NOMO-1 (cell line): ENCODE results near the gene ARHGAP18.

Experiments used
- DNase-seq, 2 experiments: peaks; one replicate each; lab custom pipeline; 2025; ENCODE audit not compliant: unreplicated experiment in 2 of 2; lab: John Stamatoyannopoulos, UW

Gene ARHGAP18

DNA sequence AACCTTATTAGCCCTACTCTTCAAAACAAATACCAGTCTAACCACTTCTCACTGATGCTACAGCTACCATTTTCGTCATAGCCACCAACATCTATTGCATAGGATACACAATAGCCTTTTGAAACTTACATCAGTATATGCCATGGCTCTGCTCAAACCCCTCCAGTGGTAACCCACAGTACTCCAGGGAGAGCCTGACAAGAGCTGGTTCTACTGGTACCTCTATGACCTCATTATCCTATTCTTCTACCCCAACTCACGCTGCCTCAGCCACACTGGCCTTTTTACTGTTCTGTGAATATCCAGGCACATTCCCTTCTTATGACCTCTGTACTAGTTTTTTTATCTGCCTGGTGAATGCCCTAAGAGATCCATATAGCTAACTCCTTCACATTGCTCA, 157.6 kb downstream of the ARHGAP18 start:
- no peak for DNase-seq

DNA sequence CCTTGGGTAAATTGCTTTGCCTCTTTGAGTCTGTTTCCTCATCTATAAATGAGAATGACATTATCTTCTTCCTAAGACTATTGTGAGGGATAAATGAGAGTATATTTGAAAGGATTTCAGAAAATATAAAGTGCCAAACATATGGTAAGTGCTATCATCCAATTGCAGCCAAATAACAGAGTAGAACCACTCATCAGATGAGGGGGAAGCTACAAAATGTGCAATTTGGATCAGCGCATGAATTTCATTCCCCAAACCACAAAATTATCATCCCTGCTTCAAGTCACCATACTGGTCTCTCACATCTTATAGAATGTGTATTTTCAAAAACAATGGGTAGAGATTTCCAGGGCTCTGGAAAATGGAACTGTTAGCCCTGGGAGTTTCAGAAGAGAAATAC, 158.5 kb downstream of the ARHGAP18 start:
- DNase-seq: no peak

DNA sequence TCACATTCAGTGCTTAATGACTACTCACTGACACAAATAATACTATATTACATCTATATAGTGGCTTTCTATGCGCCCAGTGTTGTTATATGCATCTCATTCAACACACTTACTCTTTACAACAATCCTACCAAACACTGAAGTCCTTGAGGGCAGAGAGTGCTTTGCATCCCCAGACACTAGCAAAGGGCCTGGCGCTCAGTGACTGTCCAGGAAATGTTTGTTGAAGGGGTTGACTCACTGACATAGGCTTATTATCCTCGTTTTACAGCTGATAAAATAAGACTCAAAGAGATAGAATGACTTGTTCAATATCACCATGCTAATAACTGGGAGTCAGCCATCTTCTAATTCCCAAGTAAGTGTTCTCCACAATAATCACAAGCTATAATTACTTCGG, 163.3 kb downstream of the ARHGAP18 start:
- no peak for DNase-seq

DNA sequence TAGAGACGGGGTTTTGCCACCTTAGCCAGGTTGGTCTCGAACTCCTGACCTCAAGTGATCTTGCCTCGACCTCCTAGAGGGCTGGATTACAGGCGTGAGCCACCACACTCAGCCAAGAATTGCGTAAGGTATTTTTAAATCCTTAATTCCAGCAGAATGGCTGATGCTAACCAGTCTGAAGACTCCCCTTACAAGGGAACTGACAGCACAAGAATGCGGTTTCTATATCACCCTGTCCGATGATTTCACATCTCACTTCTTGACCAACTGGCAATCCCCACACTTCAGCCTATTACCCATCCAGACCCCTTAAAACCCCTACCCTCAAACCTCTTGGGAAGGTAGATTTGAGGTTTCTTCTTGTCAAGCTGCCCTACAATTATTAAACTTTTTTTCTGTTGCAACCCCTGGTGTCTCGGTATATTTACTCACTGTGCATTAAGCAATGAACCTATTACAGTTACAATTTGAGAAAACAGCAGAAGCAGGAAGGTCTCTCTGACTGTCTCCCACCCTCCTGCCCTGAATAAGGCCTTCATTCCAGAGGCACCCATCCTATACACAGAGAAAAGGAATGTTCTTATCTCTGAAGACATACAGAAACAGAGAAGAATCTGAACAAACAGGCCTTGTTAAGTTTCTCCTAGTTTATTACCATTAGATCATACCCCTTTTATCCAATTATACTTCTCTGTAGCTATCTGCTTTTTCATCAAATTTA, 164.9 kb downstream of the ARHGAP18 start:
- no peak for DNase-seq

DNA sequence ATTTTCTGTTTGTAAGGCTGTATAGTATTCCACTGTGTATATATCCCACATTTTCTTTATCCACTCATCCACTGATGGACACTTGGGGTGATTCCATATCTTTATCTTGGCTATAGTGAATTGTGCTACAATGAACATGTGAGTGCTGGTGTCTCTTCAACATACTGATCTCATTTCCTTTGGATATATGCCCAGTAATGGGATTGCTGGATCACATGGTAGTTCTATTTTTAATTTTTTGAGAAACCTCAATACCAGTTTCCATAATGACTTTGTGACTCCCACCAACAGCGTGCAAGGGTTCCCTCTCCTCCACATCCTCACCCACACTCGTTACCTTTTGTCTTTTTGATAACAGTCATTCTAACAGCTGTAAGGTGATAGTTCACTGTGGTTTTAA, 166.0 kb downstream of the ARHGAP18 start:
- no peak for DNase-seq

DNA sequence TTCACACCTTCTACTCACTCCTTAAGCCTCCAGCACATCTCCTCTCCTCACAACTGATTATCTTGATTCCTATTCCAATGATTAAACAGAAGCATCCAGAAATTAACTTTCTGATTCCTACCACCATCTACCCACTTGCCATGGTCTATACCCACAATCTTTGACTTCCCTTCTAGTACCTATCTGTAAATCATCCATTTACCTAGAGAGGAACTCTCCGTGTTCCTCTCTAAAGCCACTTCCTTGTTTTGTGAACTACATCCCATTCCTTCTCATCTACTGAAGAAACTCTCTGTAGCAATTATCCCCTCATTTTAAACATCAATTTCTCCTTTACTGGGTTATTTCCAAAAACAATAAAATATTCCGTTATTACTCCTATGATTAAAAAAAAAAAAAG, 167.3 kb downstream of the ARHGAP18 start:
- DNase-seq: peak in 1 of 2 experiments; percentile 34

DNA sequence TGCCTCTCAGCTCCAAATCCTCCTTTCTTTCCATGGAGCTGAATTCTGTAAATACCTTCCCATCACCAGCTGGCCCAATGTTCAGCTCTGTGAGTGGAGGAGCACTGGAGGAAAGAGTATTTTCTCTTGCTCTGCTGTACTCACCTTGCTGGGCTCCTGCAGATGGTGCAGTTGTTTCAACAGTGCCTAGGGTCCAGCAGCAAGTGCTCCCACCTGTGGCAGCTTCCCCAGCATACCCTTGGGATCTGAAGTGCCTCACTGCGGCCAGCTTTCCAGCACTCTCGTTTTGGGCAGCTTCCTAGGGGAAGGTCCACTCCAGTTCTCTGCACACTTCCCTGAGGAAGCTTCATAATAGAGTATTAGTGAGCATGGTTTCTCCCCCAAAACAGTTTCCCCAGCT, 170.9 kb downstream of the ARHGAP18 start:
- no peak for DNase-seq

DNA sequence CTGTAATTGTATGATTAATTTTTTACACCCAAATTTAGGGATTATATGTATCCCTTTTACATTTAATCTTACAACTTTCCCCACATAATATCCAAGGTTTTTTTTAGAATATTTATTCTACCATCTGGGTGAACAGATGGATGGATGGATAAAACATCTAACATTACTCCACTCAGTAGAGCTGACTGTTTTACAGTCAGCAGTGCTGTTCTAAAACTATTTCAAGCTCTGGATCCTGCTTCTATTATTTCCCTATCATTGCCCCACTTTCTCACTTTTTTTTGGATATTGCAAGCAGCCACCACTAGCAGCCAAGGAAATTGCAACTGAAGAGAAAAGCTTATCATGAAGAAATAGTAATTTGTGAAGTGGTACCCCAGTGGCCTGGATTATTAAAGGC, 173.7 kb downstream of the ARHGAP18 start:
- no peak for DNase-seq

DNA sequence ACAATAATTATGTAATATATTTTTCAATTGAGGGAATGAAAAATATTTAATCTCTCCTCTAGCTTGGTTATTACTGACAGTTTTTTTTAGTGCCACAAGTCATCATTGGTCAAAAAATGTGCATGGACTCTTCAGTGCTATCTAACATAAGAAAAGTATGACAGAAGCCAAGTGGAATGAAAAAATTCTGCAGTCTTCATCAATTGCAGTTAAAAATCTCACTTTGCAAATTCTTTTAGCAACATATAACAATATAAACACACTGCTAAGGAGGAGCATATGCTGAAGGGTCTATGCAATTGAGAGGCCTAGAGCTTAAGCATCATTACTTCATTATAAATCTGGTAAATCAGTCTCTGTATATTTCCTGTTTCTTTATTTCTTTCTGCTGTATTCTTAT, 175.1 kb downstream of the ARHGAP18 start:
- DNase-seq: no peak
